K562 (cell line): ENCODE data around the gene ADD1.

Source experiments
- FOXA1 ChIP-seq: fragments of 450-650 bp; IDR thresholded peaks from 2 replicates; pipeline ENCODE4 v1.6.1; 2016; ENCODE audit warnings: mild to moderate bottlenecking, borderline replicate concordance
- JUN ChIP-seq, 2 experiments: sonication (generic) in 1 of 2; formaldehyde crosslinking in 1 of 2; IDR thresholded peaks; 2 replicates each; pipeline versions ENCODE4 v1.6.1 to v1.8.0; 2012 to 2022; ENCODE audit warnings: borderline replicate concordance in 2 of 2, mild to moderate bottlenecking in 2 of 2, improper control_type of control experiment in 1 of 2, low read depth in 1 of 2, low read length in 1 of 2, missing genetic modification reagents in 1 of 2
- MEF2D ChIP-seq: conservative IDR thresholded peaks from 2 replicates; pipeline ENCODE4 v1.6.1; 2016; ENCODE audit warnings: low read depth, missing genetic modification characterization, missing compliant biosample characterization
- MEIS2 ChIP-seq: fragments of 450-650 bp; IDR thresholded peaks from 2 replicates; pipeline ENCODE4 v1.6.1; 2014; ENCODE audit warnings: mild to moderate bottlenecking; ENCODE audit not compliant: partially characterized antibody
- NR3C1 ChIP-seq: sonication (generic); formaldehyde crosslinking; IDR thresholded peaks from 2 replicates; pipeline ENCODE4 v1.8.1; 2022; ENCODE audit warnings: missing genetic modification reagents
- PHB ChIP-seq: fragments of 250-450 bp; sonication (Bioruptor Pico); IDR thresholded peaks from 2 replicates; pipeline ENCODE4 v1.5.0; 2021
- POLR2AphosphoS2 ChIP-seq: IDR thresholded peaks from 2 replicates; pipeline ENCODE4 v1.6.1; 2012; ENCODE audit warnings: low read length, improper control_type of control experiment
- PURB ChIP-seq: sonication (generic); formaldehyde crosslinking; IDR thresholded peaks from 2 replicates; pipeline ENCODE4 v1.9.0; 2021; ENCODE audit warnings: low read depth, mild to moderate bottlenecking, missing genetic modification reagents
- SPI1 ChIP-seq: IDR thresholded peaks from 2 replicates; pipeline ENCODE4 v1.6.1; 2011; ENCODE audit warnings: low read depth, low read length, control low read depth, borderline replicate concordance
- ZNF766 ChIP-seq: fragments of 200-800 bp; sonication (Bioruptor generic); conservative IDR thresholded peaks from 2 replicates; pipeline ENCODE4 v1.6.1; 2016; ENCODE audit warnings: missing genetic modification characterization, missing compliant biosample characterization
- TF ChIP-seq, protein P1 (sequence below): sonication (generic); formaldehyde crosslinking; IDR thresholded peaks from 2 replicates; pipeline ENCODE4 v1.8.0; 2022; ENCODE audit warnings: mild to moderate bottlenecking, missing genetic modification reagents
- TF ChIP-seq, protein P2 (sequence below), 3 experiments: IDR thresholded peaks in 2 of 3; conservative IDR thresholded peaks in 1 of 3; 2 replicates each; pipeline ENCODE4 v1.5.1; 2011 to 2012; ENCODE audit warnings: low read length in 3 of 3, mild to moderate bottlenecking in 3 of 3, control low read depth in 2 of 3, improper control_type of control experiment in 1 of 3, inconsistent platforms in 1 of 3, low read depth in 1 of 3, mixed read lengths in 1 of 3, moderate library complexity in 1 of 3; ENCODE audit not compliant: insufficient read depth in 2 of 3
- TF ChIP-seq, protein P3 (sequence below): sonication (generic); formaldehyde crosslinking; IDR thresholded peaks from 2 replicates; pipeline ENCODE4 v1.8.0; 2022; ENCODE audit warnings: missing genetic modification reagents, mild to moderate bottlenecking, borderline replicate concordance

DNA sequence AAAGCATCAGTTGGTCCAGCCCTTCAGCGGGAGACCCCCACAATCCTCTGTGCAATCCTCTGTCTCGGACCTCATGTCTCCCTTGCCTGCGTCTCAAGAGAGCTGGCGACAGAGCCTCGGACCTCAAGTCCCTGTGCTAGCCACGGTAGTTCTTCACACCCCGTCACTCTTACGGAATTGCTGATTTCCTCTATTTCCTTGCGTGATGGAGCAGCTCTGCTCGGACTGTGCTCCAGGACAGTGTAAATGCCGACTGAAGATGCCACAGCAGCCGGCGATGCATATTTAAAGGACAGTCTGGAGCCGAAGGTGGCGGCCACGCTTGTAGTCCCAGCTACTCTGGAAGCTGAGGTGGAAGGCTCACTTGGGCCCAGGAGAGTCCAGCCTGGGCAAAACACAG is 121.6 kb downstream of the ADD1 start:
- no peak for TF ChIP-seq SPI1
- no peak for TF ChIP-seq POLR2AphosphoS2
- no peak for TF ChIP-seq JUN (IDR thresholded peaks at IDR 0.05; ENCODE audit: borderline replicate concordance, low read depth, low read length)
- TF ChIP-seq JUN (CRISPR knock-in tag; IDR thresholded peaks at IDR 0.05; ENCODE audit: borderline replicate concordance) = no peak
- TF ChIP-seq PHB (CRISPR knock-in tag) = no peak
- TF ChIP-seq, protein P1, sequence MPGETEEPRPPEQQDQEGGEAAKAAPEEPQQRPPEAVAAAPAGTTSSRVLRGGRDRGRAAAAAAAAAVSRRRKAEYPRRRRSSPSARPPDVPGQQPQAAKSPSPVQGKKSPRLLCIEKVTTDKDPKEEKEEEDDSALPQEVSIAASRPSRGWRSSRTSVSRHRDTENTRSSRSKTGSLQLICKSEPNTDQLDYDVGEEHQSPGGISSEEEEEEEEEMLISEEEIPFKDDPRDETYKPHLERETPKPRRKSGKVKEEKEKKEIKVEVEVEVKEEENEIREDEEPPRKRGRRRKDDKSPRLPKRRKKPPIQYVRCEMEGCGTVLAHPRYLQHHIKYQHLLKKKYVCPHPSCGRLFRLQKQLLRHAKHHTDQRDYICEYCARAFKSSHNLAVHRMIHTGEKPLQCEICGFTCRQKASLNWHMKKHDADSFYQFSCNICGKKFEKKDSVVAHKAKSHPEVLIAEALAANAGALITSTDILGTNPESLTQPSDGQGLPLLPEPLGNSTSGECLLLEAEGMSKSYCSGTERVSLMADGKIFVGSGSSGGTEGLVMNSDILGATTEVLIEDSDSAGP = no peak
- no peak for TF ChIP-seq MEIS2
- TF ChIP-seq PURB = no peak
- no peak for TF ChIP-seq FOXA1
- TF ChIP-seq, protein P2, sequence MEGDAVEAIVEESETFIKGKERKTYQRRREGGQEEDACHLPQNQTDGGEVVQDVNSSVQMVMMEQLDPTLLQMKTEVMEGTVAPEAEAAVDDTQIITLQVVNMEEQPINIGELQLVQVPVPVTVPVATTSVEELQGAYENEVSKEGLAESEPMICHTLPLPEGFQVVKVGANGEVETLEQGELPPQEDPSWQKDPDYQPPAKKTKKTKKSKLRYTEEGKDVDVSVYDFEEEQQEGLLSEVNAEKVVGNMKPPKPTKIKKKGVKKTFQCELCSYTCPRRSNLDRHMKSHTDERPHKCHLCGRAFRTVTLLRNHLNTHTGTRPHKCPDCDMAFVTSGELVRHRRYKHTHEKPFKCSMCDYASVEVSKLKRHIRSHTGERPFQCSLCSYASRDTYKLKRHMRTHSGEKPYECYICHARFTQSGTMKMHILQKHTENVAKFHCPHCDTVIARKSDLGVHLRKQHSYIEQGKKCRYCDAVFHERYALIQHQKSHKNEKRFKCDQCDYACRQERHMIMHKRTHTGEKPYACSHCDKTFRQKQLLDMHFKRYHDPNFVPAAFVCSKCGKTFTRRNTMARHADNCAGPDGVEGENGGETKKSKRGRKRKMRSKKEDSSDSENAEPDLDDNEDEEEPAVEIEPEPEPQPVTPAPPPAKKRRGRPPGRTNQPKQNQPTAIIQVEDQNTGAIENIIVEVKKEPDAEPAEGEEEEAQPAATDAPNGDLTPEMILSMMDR (IDR thresholded peaks at IDR 0.05 in 2 of 3, conservative IDR thresholded peaks at IDR 0.05 in 1 of 3; ENCODE audit: insufficient read depth in 2 of 3, low read depth in 1 of 3, low read length in 3 of 3) = no peak
- no peak for TF ChIP-seq MEF2D (tag)
- no peak for TF ChIP-seq ZNF766 (CRISPR knock-in tag)
- TF ChIP-seq NR3C1 = no peak
- TF ChIP-seq, protein P3, sequence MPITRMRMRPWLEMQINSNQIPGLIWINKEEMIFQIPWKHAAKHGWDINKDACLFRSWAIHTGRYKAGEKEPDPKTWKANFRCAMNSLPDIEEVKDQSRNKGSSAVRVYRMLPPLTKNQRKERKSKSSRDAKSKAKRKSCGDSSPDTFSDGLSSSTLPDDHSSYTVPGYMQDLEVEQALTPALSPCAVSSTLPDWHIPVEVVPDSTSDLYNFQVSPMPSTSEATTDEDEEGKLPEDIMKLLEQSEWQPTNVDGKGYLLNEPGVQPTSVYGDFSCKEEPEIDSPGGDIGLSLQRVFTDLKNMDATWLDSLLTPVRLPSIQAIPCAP = no peak
